Fibroblast of lung (primary cell): ENCODE data around the gene LARP1. TPM values are rescaled to one million over a fixed set of nuclear protein-coding genes. Genes with fewer than 3 reads are reported as not detected.

Experiments used
- DNase-seq, 2 donors: peaks; one replicate each; pipeline versions ENCODE4 v3.0.0 to v3.0.0-alpha.2; 2010; ENCODE audit warnings: low read depth in 2 of 2
- H2AFZ ChIP-seq: 2 replicates; pipeline ENCODE4 v1.5.1; 2012; ENCODE audit warnings: low read length, control low read depth, inconsistent platforms
- H3K27ac ChIP-seq: 2 replicates; pipeline ENCODE4 v1.5.1; 2011; ENCODE audit warnings: low read length, control low read depth; ENCODE audit not compliant: insufficient read depth
- H3K27me3 ChIP-seq: 2 replicates; pipeline ENCODE4 v1.5.1; 2011; ENCODE audit warnings: mild to moderate bottlenecking, low read length; ENCODE audit not compliant: control insufficient read depth, insufficient read depth
- H3K36me3 ChIP-seq: 2 replicates; pipeline ENCODE4 v1.5.1; 2011; ENCODE audit warnings: low read length; ENCODE audit not compliant: control insufficient read depth, insufficient read depth
- H3K4me1 ChIP-seq: 2 replicates; pipeline ENCODE4 v1.5.1; 2011; ENCODE audit warnings: low read length; ENCODE audit not compliant: control insufficient read depth, insufficient read depth; ENCODE audit errors: extremely low read depth
- H3K4me2 ChIP-seq: 2 replicates; pipeline ENCODE4 v1.5.1; 2011; ENCODE audit warnings: low read length, control low read depth; ENCODE audit not compliant: insufficient read depth; ENCODE audit errors: extremely low read depth
- H3K4me3 ChIP-seq, 4 experiments: fragments of 200-600 bp in 1 of 4; sonication (generic) in 1 of 4; replicated peaks in 1 of 4; 2 replicates each; pipeline ENCODE4 v1.5.1; 2011 to 2016; ENCODE audit warnings: low read length in 4 of 4, low read depth in 3 of 4, mild to moderate bottlenecking in 3 of 4, control low read depth in 2 of 4, inconsistent platforms in 1 of 4, mixed read lengths in 1 of 4; ENCODE audit not compliant: insufficient read depth in 1 of 4; ENCODE audit errors: control extremely low read depth in 1 of 4
- H3K79me2 ChIP-seq: 2 replicates; pipeline ENCODE4 v1.5.1; 2012; ENCODE audit warnings: mild to moderate bottlenecking, low read length, inconsistent platforms; ENCODE audit not compliant: control insufficient read depth, insufficient read depth
- H3K9ac ChIP-seq: 2 replicates; pipeline ENCODE4 v1.5.1; 2011; ENCODE audit warnings: mild to moderate bottlenecking, low read length, control low read depth; ENCODE audit not compliant: insufficient read depth
- H3K9me3 ChIP-seq: 2 replicates; pipeline ENCODE4 v1.5.1; 2012; ENCODE audit warnings: low read depth, low read length; ENCODE audit not compliant: control insufficient read depth, insufficient read depth
- H4K20me1 ChIP-seq: 2 replicates; pipeline ENCODE4 v1.5.1; 2011; ENCODE audit warnings: low read length; ENCODE audit not compliant: control insufficient read depth, insufficient read depth; ENCODE audit errors: extremely low read depth
- EZH2 ChIP-seq: IDR thresholded peaks from 2 replicates; pipeline ENCODE4 v1.5.1; 2012; ENCODE audit warnings: low read length, control low read depth, mild to moderate bottlenecking; ENCODE audit errors: missing control alignments
- polyA plus RNA-seq, 2 donors: library from polyadenylated mRNA; depleted of rRNA in 1 of 2; stranded (reverse) in 1 of 2; unstranded in 1 of 2; fragments of >200 nt; gene quantifications; 2 replicates each; pipeline ENCODE4 v1.2.1, GENCODE V29; 2011 to 2012; ENCODE audit warnings: missing spikeins in 1 of 2
- total RNA-seq: library from RNA; depleted of rRNA; stranded (reverse); fragments of >200 nt; gene quantifications from 2 replicates; pipeline ENCODE4 v1.2.1, GENCODE V29; 2014
- TF ChIP-seq, protein P1 (sequence below), 2 donors: IDR thresholded peaks in 1 of 2; conservative IDR thresholded peaks in 1 of 2; 1 replicate in 1 of 2; 2 replicates in 1 of 2; pipeline ENCODE4 v1.5.1; 2011 to 2012; ENCODE audit warnings: low read length in 2 of 2, control low read depth in 1 of 2, inconsistent platforms in 1 of 2, low read depth in 1 of 2, mild to moderate bottlenecking in 1 of 2

Gene LARP1
- total and polyA plus RNA-seq, 2 donors (not counting 1 experiment from before 2014, with no cell fraction given): 51.0 to 81.3 TPM

DNA sequence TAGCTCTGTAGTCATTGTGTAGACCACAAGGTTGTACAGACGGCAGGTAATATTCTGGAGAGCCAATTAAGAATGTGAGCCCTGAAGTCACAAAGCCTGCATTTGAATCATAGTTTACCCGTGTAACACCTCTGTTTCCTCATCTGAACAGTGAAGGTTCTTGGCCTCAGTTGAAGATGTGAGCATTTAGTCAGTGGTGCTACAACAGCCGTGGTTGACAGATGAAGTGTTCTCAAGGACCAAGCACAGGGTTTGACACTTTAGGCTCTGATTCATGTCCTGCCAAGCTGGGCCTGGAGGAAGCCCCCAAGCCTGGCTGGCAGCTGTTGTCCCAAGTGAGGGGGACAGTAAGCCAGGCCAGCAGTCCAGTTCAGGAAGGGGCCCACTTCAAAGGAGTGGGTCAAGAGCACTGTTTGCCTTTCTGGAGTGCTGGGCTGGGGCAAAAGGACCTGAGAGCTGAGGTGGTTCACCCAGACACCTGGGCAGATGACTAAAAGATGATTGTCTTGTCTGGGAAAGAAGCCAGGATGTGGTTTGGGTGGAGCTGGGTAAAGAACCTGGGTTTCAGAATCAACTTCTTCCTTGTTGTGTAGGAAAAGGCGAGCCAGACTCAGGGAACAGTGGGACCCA lies 74.5 kb downstream of the LARP1 start:
- Histone ChIP-seq H3K4me2 (no peak overlapping the region), H4K20me1 (no peaks in the 10 kb centered on the region), H3K27ac (no peak overlapping the region), H2AFZ (no peak overlapping the region), H3K4me3 (no peak overlapping the region), H3K27me3 (no peaks in the 10 kb centered on the region), H3K9ac (no peak overlapping the region), H3K79me2 (no peaks in the 10 kb centered on the region), H3K36me3 (peaks cover 7% of the 10 kb centered on the region), H3K4me1 (peaks cover under 1% of the 10 kb centered on the region), H3K9me3 (no peaks in the 10 kb centered on the region)
- TF ChIP-seq, protein P1, sequence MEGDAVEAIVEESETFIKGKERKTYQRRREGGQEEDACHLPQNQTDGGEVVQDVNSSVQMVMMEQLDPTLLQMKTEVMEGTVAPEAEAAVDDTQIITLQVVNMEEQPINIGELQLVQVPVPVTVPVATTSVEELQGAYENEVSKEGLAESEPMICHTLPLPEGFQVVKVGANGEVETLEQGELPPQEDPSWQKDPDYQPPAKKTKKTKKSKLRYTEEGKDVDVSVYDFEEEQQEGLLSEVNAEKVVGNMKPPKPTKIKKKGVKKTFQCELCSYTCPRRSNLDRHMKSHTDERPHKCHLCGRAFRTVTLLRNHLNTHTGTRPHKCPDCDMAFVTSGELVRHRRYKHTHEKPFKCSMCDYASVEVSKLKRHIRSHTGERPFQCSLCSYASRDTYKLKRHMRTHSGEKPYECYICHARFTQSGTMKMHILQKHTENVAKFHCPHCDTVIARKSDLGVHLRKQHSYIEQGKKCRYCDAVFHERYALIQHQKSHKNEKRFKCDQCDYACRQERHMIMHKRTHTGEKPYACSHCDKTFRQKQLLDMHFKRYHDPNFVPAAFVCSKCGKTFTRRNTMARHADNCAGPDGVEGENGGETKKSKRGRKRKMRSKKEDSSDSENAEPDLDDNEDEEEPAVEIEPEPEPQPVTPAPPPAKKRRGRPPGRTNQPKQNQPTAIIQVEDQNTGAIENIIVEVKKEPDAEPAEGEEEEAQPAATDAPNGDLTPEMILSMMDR (conservative IDR thresholded peaks at IDR 0.05 in 1 of 2, IDR thresholded peaks at IDR 0.05 in 1 of 2; ENCODE audit: low read depth in 1 of 2, low read length in 2 of 2): no peak
- peak in 1 of 2 donors; percentile 38 for DNase-seq

DNA sequence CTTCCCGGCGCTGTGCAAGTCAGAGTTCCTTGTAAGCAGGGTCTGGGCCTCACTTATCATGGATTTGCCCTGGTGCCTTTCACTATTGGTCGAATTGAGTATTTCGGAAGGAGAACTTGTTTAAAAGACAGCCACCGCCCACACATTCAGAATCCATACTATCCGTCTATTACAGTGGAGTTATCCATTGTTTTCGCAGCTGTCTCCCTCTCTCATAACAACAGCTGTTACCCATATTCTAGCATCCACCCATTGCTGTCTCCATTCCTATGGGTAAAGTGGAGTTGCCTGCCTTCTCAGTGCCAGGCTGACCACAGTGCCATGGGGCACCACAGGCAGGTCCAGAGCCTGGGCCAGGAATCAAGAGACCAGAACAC lies 75.0 kb downstream of the LARP1 start:
- Histone ChIP-seq H3K4me2 (no peak overlapping the region), H3K36me3 (peaks cover 7% of the 10 kb centered on the region), H2AFZ (no peak overlapping the region), H3K4me3 (no peak overlapping the region), H3K27ac (no peak overlapping the region), H3K9me3 (no peaks in the 10 kb centered on the region), H3K27me3 (no peaks in the 10 kb centered on the region), H4K20me1 (no peaks in the 10 kb centered on the region), H3K4me1 (peaks cover 5% of the 10 kb centered on the region), H3K79me2 (no peaks in the 10 kb centered on the region), H3K9ac (no peak overlapping the region)
- DNase-seq: no peak
- TF ChIP-seq, protein P1 (conservative IDR thresholded peaks at IDR 0.05 in 1 of 2, IDR thresholded peaks at IDR 0.05 in 1 of 2; ENCODE audit: low read depth in 1 of 2, low read length in 2 of 2): no peak
- TF ChIP-seq EZH2: no peak

DNA sequence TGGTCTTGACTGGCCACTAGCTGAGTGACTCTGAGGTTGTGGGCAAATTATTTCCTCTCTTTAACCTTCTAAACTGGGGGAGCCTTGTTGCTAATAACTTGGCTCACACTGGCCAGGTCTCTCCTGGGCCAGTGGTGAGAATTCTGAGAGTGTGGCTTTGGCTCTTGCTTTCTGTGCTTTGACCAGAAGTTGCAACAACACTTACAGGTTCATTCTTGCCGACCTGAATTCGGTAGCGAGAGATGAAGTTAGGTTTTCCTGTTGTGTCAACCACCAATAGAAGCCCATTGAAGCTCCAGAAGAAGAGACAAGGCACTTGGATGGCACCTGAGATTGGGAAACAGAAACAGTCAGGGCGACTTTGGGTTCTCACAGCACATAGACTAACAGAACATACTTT lies 75.4 kb downstream of the LARP1 start:
- H3K4me1 ChIP-seq: peaks cover 5% of the 10 kb centered on the region
- H3K4me3 ChIP-seq: no peak overlapping the region
- TF ChIP-seq, protein P1 (conservative IDR thresholded peaks at IDR 0.05 in 1 of 2, IDR thresholded peaks at IDR 0.05 in 1 of 2; ENCODE audit: low read depth in 1 of 2, low read length in 2 of 2): no peak
- TF ChIP-seq EZH2: no peak
- H3K36me3 ChIP-seq: peaks cover 7% of the 10 kb centered on the region
- H4K20me1 ChIP-seq: no peaks in the 10 kb centered on the region
- no peaks in the 10 kb centered on the region for H3K27me3 ChIP-seq
- no peaks in the 10 kb centered on the region for H3K79me2 ChIP-seq
- no peak for DNase-seq
- H2AFZ ChIP-seq: no peak overlapping the region
- H3K4me2 ChIP-seq: no peak overlapping the region
- H3K27ac ChIP-seq: no peak overlapping the region
- no peak overlapping the region for H3K9ac ChIP-seq
- H3K9me3 ChIP-seq: no peaks in the 10 kb centered on the region
